Measurements from ENCODE around the gene NRG3.
"Not testable (repeated sequence)": the region's sequence is repeated elsewhere in the genome, so short reads cannot be mapped to it uniquely, and the experiment has no call there.

Gene NRG3

DNA sequence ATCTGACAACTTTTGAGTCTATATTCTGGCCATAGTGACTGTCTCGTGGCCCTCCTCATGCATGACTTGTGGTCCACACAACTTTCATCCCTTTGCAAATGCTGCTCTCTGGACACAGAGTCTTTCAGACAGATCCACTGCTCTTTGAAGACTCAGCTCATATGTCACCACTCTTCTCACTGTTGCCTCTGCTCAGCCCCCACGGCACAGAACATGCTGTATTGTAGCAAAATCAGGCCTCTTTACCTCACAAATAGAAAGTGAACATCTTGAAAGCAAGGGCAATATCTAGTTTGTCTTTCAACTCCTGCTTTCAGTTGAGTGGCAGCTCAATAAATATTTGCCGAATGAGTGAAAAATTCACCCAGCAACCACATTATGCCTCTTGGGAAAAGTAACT is 443.5 kb downstream of the NRG3 start:
- Mint-ChIP-seq H3K4me1 (ENCODE audit: low read depth) (no peaks in the 10 kb centered on the region), H3K4me3 (no peak overlapping the region), H3K36me3 (no peaks in the 10 kb centered on the region), H3K9me3 (ENCODE audit: low read depth) (peaks cover 3% of the 10 kb centered on the region), H3K27ac (no peak overlapping the region), H3K27me3 (no peaks in the 10 kb centered on the region)

DNA sequence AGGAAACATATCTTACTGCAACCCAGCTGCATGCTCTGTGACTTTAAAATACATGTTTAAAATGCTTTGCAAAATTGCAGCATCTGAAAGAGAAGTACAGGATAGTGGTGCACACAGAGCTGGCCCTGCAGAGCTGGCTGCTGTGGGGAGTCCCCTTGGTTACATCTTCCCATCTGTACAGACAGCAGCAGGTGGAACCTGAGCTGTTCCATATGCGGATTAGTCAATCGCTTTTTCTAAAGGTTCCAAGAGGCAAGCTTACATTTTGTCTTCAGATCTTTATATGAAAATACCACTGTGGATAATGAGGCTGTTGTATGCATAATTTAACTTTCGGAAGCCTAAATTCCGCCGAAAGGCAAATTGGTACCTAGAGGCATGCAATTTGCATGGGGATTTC is 444.1 kb downstream of the NRG3 start:
- H3K4me1 Mint-ChIP-seq (ENCODE audit: low read depth), result no peaks in the 10 kb centered on the region
- no peak overlapping the region for H3K4me3 Mint-ChIP-seq
- no peak overlapping the region for H3K27ac Mint-ChIP-seq
- H3K36me3 Mint-ChIP-seq, result no peaks in the 10 kb centered on the region
- H3K27me3 Mint-ChIP-seq, result no peaks in the 10 kb centered on the region
- peaks cover 3% of the 10 kb centered on the region for H3K9me3 Mint-ChIP-seq (ENCODE audit: low read depth)

DNA sequence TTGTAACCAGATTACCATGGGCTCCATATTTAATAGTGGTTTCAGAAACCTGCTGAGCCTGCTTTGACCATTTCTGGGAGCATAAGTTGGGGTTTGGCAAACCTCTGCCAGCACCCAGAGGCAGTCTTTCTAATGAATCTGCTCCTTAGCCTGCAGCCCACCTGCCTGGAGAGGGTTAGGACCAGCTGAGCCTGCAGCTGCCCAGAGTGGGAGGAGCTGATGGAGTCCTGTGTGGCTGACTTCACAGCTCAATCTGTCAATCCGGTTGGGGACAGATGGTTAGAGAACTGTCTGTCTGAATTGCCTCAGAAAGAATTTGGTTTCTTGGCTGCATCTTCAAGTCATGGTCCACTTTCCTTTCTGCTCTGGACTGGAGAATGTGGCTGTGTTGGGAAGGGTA is 444.6 kb downstream of the NRG3 start:
- Mint-ChIP-seq H3K36me3 (no peaks in the 10 kb centered on the region), H3K4me1 (ENCODE audit: low read depth) (no peaks in the 10 kb centered on the region), H3K9me3 (ENCODE audit: low read depth) (peaks cover 3% of the 10 kb centered on the region), H3K27ac (no peak overlapping the region), H3K27me3 (no peaks in the 10 kb centered on the region), H3K4me3 (no peak overlapping the region)

DNA sequence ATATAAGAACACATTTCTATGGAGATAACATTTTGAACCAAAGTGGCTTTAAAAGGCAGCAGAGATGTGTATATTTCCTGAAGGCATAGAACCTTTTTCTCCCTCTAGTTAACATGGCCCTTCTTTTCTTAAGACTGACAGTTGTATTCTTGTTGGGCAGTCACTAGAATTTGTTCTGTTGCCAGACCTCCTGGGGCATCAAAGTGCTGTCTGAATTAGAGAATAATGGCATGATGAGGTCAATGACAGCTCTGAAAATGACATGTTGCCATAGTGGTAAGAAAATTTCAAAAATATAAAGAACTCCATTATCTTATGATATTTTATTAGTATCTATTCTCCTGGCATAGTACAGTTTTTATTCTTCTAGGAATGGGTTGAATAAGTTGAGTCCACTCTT is 446.7 kb downstream of the NRG3 start:
- H3K9me3 Mint-ChIP-seq (ENCODE audit: low read depth), result peaks cover 3% of the 10 kb centered on the region
- no peaks in the 10 kb centered on the region for H3K27me3 Mint-ChIP-seq
- H3K4me3 Mint-ChIP-seq, result no peak overlapping the region
- H3K27ac Mint-ChIP-seq, result no peak overlapping the region
- H3K36me3 Mint-ChIP-seq, result no peaks in the 10 kb centered on the region
- H3K4me1 Mint-ChIP-seq (ENCODE audit: low read depth), result no peaks in the 10 kb centered on the region

DNA sequence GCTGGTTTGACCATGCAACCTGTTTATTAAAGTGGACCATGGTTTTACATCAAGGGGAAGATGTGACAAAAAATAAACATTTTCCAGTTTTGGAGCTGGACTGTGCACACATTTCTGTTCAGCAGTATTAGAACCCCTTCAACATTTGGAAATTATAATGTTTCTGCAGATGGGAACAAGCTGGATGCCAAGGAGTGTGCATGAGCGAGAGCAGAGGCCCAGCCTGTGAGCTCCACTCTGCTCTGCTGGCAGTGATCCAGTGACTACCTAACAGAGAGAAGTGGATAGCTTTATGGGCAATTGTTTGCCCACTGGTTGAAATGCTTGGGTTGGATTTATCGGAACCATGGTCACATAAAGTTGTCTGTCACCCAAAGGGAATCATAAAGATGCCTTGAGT is 456.7 kb downstream of the NRG3 start:
- H3K27ac Mint-ChIP-seq, result no peak overlapping the region
- H3K9me3 Mint-ChIP-seq (ENCODE audit: low read depth), result no peaks in the 10 kb centered on the region
- H3K27me3 Mint-ChIP-seq, result no peaks in the 10 kb centered on the region
- no peaks in the 10 kb centered on the region for H3K36me3 Mint-ChIP-seq
- H3K4me3 Mint-ChIP-seq, result no peak overlapping the region
- H3K4me1 Mint-ChIP-seq (ENCODE audit: low read depth), result no peaks in the 10 kb centered on the region

DNA sequence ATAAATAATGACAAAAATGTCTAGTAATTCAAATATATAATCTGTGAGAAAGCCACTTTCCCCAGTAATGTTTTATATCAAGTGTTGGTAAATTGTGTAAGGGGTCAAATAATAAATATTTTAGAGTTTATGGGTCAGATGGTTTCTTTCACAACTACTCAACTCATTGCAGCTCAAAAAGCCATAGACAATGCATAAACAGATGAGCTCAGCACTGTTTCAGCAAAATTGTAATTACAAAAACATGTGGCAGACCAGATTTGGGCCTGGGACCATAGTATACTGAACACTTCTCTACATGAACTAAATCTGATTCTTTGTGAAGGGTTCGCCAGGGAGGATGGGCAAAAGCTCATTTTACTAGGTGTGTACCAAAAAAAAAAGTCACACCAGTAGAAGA is 460.8 kb downstream of the NRG3 start:
- peaks cover 3% of the 10 kb centered on the region for H3K9me3 Mint-ChIP-seq (ENCODE audit: low read depth)
- no peaks in the 10 kb centered on the region for H3K4me1 Mint-ChIP-seq (ENCODE audit: low read depth)
- H3K36me3 Mint-ChIP-seq, result no peaks in the 10 kb centered on the region
- H3K27ac Mint-ChIP-seq, result no peak overlapping the region
- H3K27me3 Mint-ChIP-seq, result no peaks in the 10 kb centered on the region
- H3K4me3 Mint-ChIP-seq, result no peak overlapping the region

DNA sequence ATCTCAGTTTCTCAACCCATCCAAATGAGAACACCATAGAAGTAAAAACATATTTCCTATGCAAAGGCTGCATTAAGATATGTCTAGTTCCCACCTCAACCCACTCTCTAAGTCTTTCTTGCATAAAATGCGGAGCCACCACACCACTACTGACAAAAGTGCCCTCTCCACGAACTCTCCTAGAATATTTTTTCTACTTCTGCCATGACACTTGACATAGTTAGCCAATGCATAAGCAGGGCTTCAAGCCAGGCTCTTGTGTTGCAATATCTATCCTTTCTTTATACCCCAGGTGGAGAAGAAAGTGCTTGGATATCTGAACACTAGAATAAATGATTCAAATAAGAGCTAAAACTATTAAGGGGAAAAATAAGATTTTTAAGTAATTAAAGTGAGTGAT is 465.2 kb downstream of the NRG3 start:
- H3K27me3 Mint-ChIP-seq, result no peaks in the 10 kb centered on the region
- H3K4me1 Mint-ChIP-seq (ENCODE audit: low read depth), result no peaks in the 10 kb centered on the region
- H3K9me3 Mint-ChIP-seq (ENCODE audit: low read depth), result peaks cover 7% of the 10 kb centered on the region
- no peak overlapping the region for H3K27ac Mint-ChIP-seq
- no peak overlapping the region for H3K4me3 Mint-ChIP-seq
- no peaks in the 10 kb centered on the region for H3K36me3 Mint-ChIP-seq

DNA sequence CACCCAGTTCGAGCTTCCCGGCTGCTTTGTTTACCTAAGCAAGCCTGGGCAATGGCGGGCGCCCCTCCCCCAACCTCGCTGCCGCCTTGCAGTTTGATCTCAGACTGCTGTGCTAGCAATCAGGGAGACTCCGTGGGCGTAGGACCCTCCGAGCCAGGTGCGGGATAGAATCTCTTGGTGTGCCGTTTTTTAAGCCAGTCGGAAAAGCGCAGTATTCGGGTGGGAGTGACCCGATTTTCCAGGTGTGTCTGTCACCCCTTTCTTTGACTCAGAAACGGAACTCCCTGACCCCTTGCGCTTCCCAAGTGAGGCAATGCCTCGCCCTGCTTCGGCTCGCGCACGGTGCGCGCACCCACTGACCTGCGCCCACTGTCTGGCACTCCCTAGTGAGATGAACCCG is 474.6 kb downstream of the NRG3 start:
- not testable (repeated sequence) for H3K27me3 Mint-ChIP-seq; H3K9me3 Mint-ChIP-seq (ENCODE audit: low read depth); H3K4me3 Mint-ChIP-seq; H3K36me3 Mint-ChIP-seq; H3K4me1 Mint-ChIP-seq (ENCODE audit: low read depth); H3K27ac Mint-ChIP-seq

DNA sequence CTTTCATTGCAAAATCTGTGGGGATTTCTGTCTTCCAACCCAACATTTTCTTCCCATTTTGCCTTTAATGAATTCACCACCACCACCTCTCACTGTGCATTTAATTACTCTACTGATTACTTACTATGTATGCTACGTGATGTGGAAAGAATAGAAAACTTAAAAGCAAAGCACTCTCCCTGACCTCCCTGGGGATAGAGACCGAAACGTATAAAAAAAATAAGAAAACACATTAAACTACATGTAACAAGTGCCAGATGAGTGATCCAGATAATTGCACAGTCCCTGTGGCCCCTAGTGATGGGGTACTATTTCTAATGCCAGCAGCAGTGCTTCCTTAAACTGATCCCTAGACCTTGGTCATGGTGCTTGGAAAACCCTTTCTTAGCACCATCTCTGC is 478.4 kb downstream of the NRG3 start:
- H3K4me1 Mint-ChIP-seq (ENCODE audit: low read depth), result no peaks in the 10 kb centered on the region
- no peaks in the 10 kb centered on the region for H3K36me3 Mint-ChIP-seq
- peaks cover 4% of the 10 kb centered on the region for H3K9me3 Mint-ChIP-seq (ENCODE audit: low read depth)
- no peaks in the 10 kb centered on the region for H3K27me3 Mint-ChIP-seq
- H3K27ac Mint-ChIP-seq, result no peak overlapping the region
- H3K4me3 Mint-ChIP-seq, result no peak overlapping the region

DNA sequence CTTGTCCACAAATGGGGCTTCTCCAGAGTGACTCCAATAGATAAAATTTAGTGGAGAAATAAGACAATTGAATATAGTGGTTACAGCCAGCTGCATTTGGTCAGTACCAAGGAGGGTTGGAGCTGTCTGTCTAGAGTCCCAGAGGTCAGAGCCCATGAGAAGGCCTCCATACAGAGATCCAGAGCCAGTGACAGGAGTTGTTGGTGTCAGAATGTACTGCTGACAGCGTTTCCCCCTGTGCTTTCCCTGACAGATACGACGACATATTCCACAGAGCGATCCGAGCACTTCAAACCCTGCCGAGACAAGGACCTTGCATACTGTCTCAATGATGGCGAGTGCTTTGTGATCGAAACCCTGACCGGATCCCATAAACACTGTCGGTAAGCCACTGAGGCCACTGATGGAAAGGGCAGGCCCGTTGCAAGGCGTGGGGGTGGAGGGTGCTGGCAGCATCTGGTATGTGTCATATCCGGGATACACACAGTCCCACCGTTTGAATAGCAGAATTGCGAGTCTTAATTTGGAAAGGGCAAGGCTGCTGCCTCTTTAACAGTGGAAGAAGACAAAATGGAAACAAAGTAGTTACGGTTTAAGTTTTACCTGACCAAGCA is 483.6 kb downstream of the NRG3 start:
- Mint-ChIP-seq H3K27me3 (no peaks in the 10 kb centered on the region), H3K27ac (no peak overlapping the region), H3K36me3 (no peaks in the 10 kb centered on the region), H3K4me3 (no peak overlapping the region), H3K4me1 (ENCODE audit: low read depth) (no peaks in the 10 kb centered on the region), H3K9me3 (ENCODE audit: low read depth) (no peaks in the 10 kb centered on the region)

DNA sequence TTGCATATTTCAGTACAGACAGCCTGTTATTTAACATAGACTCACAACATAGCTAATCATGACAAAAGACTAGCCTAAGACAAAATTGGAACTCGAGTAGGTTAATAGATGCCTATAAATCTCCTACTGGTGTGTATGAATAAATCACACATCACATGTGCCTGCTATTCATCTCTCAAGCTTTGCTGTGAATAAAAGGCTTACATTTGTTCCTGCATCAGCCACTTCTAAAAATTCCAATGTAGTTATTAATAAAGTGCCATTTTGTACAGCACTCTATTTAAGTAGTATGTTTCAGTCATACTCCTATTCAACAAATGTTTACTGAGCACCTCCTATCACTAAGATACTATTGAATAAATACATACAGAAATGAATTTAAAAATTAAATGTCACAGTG is 486.3 kb downstream of the NRG3 start:
- Mint-ChIP-seq H3K27me3 (no peaks in the 10 kb centered on the region), H3K4me3 (no peak overlapping the region), H3K27ac (no peak overlapping the region), H3K9me3 (ENCODE audit: low read depth) (peaks cover 4% of the 10 kb centered on the region), H3K36me3 (no peaks in the 10 kb centered on the region), H3K4me1 (ENCODE audit: low read depth) (no peaks in the 10 kb centered on the region)

DNA sequence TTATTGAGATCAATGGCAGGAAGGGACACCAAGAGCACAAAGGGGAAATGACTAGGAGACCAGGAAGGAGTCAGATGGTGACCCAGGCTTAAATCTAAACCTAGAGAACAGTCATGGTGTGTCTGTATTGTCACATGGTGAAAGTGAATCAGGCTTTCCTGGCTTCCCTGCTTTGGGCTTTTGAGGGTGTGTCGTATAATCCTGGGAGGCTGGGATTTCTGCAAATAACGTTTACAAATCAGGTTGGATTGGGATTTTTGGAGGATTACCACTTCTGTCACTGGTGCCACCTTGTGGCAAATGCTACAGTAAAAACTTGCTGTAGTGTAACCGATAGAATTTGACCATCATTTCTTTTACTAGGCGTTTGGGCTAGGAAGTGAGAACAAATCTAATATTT is 502.6 kb downstream of the NRG3 start:
- H3K4me3 Mint-ChIP-seq, result no peak overlapping the region
- H3K27me3 Mint-ChIP-seq, result no peaks in the 10 kb centered on the region
- no peak overlapping the region for H3K27ac Mint-ChIP-seq
- no peaks in the 10 kb centered on the region for H3K36me3 Mint-ChIP-seq
- H3K4me1 Mint-ChIP-seq (ENCODE audit: low read depth), result no peaks in the 10 kb centered on the region
- peaks cover 11% of the 10 kb centered on the region for H3K9me3 Mint-ChIP-seq (ENCODE audit: low read depth)

DNA sequence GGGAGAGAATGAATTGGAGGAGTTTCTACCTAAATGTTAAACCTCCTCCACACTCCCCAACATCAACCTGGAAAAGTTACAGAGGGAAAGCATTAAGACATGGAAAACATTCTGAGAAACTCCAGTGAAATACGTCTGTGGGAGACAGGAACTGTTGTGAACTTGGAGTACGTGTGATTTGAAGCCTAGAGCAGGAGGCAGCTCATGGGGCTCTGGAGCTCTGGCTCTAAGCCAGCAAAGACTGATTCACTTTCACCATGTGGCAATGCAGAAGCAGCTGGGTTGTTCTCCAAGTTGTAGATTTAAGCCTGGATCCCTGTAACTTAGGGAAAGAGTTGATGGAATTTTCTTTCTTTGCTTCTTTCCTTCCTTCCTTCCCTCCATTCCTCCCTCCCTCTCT is 503.2 kb downstream of the NRG3 start:
- Mint-ChIP-seq H3K4me3 (no peak overlapping the region), H3K27me3 (no peaks in the 10 kb centered on the region), H3K9me3 (ENCODE audit: low read depth) (peaks cover 11% of the 10 kb centered on the region), H3K36me3 (no peaks in the 10 kb centered on the region), H3K27ac (no peak overlapping the region), H3K4me1 (ENCODE audit: low read depth) (no peaks in the 10 kb centered on the region)

DNA sequence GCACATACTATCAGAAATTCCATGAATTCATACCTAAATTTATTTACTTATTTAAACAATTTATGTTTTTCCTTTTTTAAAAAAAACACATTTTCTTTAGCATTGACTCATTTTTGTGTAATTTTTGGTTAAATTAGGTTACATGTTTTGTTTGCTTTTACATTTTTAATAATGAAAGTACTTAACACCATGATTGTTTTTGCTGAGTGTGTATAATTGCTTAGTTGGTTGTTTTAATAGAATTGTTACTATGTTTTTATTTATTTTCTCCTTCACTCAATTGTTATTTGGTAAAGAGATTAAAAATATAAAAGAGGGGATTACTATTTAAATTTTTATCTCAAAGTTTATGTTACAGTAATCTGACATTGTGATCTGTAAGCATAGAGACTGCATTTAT is 508.4 kb downstream of the NRG3 start:
- Mint-ChIP-seq H3K4me3 (no peak overlapping the region), H3K4me1 (ENCODE audit: low read depth) (no peaks in the 10 kb centered on the region), H3K27ac (no peak overlapping the region), H3K36me3 (no peaks in the 10 kb centered on the region), H3K27me3 (no peaks in the 10 kb centered on the region), H3K9me3 (ENCODE audit: low read depth) (peaks cover 4% of the 10 kb centered on the region)

DNA sequence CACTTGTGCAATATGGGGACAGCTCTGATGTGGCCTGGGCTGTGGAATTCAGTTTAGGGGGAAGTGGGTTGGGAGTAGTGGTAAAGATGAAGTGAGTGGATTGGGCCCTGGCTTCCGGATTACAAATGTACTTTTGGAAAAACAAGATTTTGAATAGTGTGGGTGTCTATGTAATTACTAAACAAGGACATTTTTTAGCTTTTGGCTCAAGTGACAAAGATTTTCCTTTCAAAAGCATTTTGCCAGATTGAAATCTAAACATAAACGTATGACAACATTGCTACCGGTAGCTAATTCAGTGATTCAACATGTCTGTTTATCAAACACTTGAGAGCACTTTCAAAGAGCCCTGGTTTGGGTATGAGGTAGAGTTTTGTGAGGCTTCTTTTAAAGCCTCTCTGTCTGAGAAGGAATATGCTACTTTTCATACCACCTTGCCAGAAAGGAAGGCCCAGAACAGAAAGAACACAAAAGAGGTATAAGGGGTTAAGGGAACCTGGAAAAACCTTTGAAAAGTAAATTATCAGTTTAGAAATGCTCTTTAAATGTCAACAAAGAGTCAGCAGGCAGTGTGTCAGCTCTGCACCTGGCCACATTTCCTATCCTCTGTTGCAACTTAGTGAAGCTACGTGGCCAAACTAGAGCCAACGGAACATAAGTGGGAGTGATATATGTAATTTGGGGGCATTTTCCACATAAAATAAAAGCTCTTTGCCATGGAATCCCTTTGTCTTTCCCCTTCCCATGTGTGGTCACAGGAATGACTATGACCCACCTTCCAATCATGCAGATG is 516.1 kb downstream of the NRG3 start:
- no peak overlapping the region for H3K27ac Mint-ChIP-seq
- H3K36me3 Mint-ChIP-seq, result no peaks in the 10 kb centered on the region
- H3K4me1 Mint-ChIP-seq (ENCODE audit: low read depth), result no peaks in the 10 kb centered on the region
- no peaks in the 10 kb centered on the region for H3K27me3 Mint-ChIP-seq
- peaks cover under 1% of the 10 kb centered on the region for H3K9me3 Mint-ChIP-seq (ENCODE audit: low read depth)
- H3K4me3 Mint-ChIP-seq, result no peak overlapping the region

DNA sequence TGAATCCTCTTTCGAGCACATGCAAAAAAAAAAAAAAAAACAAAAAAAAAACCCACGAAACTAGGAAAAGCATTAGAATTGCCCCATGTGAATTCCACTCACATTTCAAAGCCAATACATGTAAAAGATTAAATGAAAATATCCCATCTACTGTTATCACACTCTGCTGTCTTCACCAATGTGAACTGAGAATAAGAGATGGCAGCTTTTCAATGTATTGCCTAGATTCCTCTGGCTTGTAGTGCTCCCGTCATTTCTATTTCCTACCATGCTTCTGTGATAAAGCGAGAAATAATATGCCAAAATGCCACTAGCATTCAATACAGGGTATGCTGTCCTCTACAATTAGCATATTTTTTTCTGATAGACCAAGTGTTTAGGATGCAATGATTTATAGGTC is 517.0 kb downstream of the NRG3 start:
- H3K36me3 Mint-ChIP-seq, result no peaks in the 10 kb centered on the region
- no peaks in the 10 kb centered on the region for H3K4me1 Mint-ChIP-seq (ENCODE audit: low read depth)
- no peak overlapping the region for H3K4me3 Mint-ChIP-seq
- H3K27ac Mint-ChIP-seq, result no peak overlapping the region
- H3K9me3 Mint-ChIP-seq (ENCODE audit: low read depth), result peaks cover 5% of the 10 kb centered on the region
- H3K27me3 Mint-ChIP-seq, result no peaks in the 10 kb centered on the region
